T-helper 17 cell (primary cell): Measurements from ENCODE around the gene MAP4K4. TPM values are rescaled to one million over a fixed set of nuclear protein-coding genes. Genes with fewer than 3 reads are reported as not detected.
A peak's percentile ranks its signal among the peaks of the same experiment; 100 is the strongest.

ENCODE experiments used
- ATAC-seq: fragments of 150-1000 bp; cut with Tn5 transposase; 2 replicates; pipeline ENCODE4 v1.10.0; 2021; ENCODE audit warnings: mild to moderate bottlenecking, moderate library complexity
- DNase-seq, 3 donors: peaks; one replicate each; pipeline versions ENCODE4 v3.0.0 to v3.0.0-alpha.2; 2020 to 2021
- H3K9me3 ChIP-seq: one replicate; pipeline ENCODE4 v1.7.0; 2013; ENCODE audit warnings: low read length, mild to moderate bottlenecking; ENCODE audit not compliant: control insufficient read depth, poor library complexity, severe bottlenecking
- H3K27ac Mint-ChIP-seq: one replicate; pipeline ENCODE4 v1.8.0; 2022; ENCODE audit warnings: mild to moderate bottlenecking, moderate library complexity, mixed read lengths
- H3K27me3 Mint-ChIP-seq: one replicate; pipeline ENCODE4 v1.8.0; 2022; ENCODE audit warnings: mixed read lengths
- H3K36me3 Mint-ChIP-seq: one replicate; pipeline ENCODE4 v1.8.0; 2022; ENCODE audit warnings: low read depth, mixed read lengths
- H3K4me1 Mint-ChIP-seq: one replicate; pipeline ENCODE4 v1.8.0; 2022; ENCODE audit warnings: mild to moderate bottlenecking, mixed read lengths
- H3K4me3 Mint-ChIP-seq: one replicate; pipeline ENCODE4 v1.8.0; 2022; ENCODE audit warnings: mild to moderate bottlenecking, moderate library complexity, mixed read lengths
- total RNA-seq, 4 donors: library from RNA in 2 of 4; stranded (reverse) in 2 of 4; gene quantifications; one replicate each; pipeline ENCODE4 v1.2.3 and lab custom pipeline; 2022 to 2026

MAP4K4 gene
- total RNA-seq, 2 donors from 2014 or later = 98.1 to 102 TPM

DNA sequence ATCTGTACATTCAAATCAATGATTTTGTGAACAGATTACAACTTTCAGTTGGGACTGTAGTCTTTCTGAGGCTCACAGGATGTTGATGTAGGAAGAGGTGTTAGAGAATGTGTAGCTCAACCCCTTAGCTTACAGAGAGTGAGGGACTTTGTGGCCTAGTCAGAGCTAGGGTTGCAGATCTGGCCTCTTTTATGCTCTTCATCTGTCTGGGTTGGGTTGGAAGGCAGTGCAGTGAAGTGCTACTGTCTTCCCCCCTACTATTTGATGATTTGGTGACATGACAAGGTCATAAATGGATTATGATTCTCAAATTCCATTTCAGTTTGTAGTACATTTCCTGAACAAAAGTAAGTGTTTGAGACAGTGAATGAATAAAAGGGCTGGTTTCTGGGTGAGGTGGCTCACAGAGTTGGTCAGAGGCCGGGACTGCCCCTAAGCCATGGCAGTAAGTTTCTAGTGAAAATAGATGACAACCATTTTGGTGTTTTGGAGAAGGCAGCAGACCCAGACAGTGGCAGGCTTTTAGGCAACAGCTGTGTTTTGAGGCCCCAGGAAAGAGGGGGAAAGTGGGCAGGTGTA, 21.6 kb downstream of the MAP4K4 start:
- DNase-seq (no peak), ATAC-seq (peak; percentile 72)
- Mint-ChIP-seq H3K4me3 (peak overlapping the region; percentile 81), H3K27me3 (no peaks in the 10 kb centered on the region), H3K27ac (peak overlapping the region; percentile 99), H3K36me3 (no peaks in the 10 kb centered on the region), H3K4me1 (peaks cover 70% of the 10 kb centered on the region)
- H3K9me3 ChIP-seq = no peaks in the 10 kb centered on the region

DNA sequence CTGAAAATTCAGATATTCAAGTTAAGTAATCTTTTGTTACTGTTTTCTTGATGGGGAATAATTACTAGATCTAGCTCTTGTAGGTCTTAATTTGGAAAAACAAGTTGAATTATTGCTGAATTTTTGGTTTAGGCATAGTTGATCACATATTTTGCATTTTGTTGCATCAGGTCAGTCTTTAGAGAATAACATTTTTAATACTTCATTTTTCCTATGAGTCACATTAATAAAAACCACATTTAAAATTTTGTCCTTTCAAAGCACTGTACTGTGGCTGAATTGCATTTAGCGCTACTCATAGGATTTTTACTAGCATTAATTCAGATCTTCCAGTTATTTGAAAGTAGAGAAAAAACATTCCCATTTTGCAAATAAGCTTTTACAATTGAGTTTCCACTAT, 23.2 kb downstream of the MAP4K4 start:
- no peaks in the 10 kb centered on the region for H3K9me3 ChIP-seq
- Mint-ChIP-seq H3K4me3 (no peak overlapping the region), H3K27me3 (no peaks in the 10 kb centered on the region), H3K36me3 (no peaks in the 10 kb centered on the region), H3K4me1 (peaks cover 75% of the 10 kb centered on the region), H3K27ac (peak overlapping the region; percentile 99)
- DNase-seq (no peak), ATAC-seq (no peak)

- DNase-seq = no peak
- ATAC-seq = no peak
- H3K9me3 ChIP-seq = no peaks in the 10 kb centered on the region
- no peaks in the 10 kb centered on the region for H3K27me3 Mint-ChIP-seq
- H3K36me3 Mint-ChIP-seq = no peaks in the 10 kb centered on the region
- H3K4me1 Mint-ChIP-seq = peaks cover 65% of the 10 kb centered on the region
- H3K27ac Mint-ChIP-seq = peak overlapping the region; percentile 63
- H3K4me3 Mint-ChIP-seq = peak overlapping the region; percentile 15
These were observed 25.4 kb downstream of the MAP4K4 start for GRCh38 chr2:101722864-101723263.

DNA sequence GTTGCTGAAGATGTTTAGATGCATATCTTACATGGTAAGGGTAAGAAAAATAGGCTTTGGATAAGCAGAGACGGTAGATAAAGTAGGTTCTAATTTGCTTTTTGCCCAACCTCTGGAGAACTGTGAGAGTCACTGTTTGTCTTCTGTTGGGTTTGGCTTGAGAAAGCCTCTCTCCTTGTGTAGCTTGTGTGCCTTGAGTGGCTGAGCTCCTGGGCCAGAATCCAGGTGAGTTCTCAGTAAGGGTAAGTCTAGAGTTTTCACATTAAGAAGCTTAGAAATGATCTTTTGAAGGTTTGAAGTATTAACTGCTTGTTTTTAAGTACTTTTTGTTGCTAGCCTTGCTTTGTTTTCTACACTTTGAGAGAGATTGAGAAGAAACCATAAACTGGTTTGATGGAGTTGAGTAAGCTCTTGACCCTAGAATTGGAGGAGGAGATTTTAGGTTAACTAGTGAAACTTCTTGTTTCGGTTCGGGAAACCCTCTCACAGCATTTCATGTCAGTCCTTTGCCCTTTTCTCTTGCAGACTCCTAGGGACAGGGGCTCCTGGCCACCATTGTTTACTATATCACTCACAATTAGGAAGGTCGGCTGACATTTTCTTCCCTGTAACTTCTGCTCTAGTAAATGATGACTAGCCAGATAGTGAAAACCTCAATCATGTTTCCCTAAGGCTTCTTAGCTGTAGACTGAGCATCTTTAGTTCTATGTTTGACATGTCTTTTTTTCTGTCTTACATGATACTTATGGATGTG, 26.0 kb downstream of the MAP4K4 start:
- no peak for ATAC-seq
- H3K4me3 Mint-ChIP-seq = peak overlapping the region; percentile 43

GRCh38 chr2:101724125-101724474, 26.6 kb downstream of the MAP4K4 start:
- DNase-seq (no peak), ATAC-seq (no peak)
- Mint-ChIP-seq H3K27ac (peak overlapping the region; percentile 63), H3K4me1 (peaks cover 59% of the 10 kb centered on the region), H3K27me3 (no peaks in the 10 kb centered on the region), H3K36me3 (no peaks in the 10 kb centered on the region), H3K4me3 (peak overlapping the region; percentile 43)
- H3K9me3 ChIP-seq = no peaks in the 10 kb centered on the region

More for the DNA sequence above, 26.0 kb downstream of the MAP4K4 start:
- DNase-seq = no peak
- H3K9me3 ChIP-seq = no peaks in the 10 kb centered on the region
- Mint-ChIP-seq H3K27me3 (no peaks in the 10 kb centered on the region), H3K36me3 (no peaks in the 10 kb centered on the region), H3K4me1 (peaks cover 60% of the 10 kb centered on the region), H3K27ac (peak overlapping the region; percentile 63)

GRCh38 chr2:101725038-101725437, 27.5 kb downstream of the MAP4K4 start:
- H3K9me3 ChIP-seq = no peaks in the 10 kb centered on the region
- DNase-seq (no peak), ATAC-seq (no peak)
- no peaks in the 10 kb centered on the region for H3K36me3 Mint-ChIP-seq
- H3K27me3 Mint-ChIP-seq = no peaks in the 10 kb centered on the region
- peaks cover 60% of the 10 kb centered on the region for H3K4me1 Mint-ChIP-seq
- no peak overlapping the region for H3K4me3 Mint-ChIP-seq
- peak overlapping the region; percentile 72 for H3K27ac Mint-ChIP-seq

- H3K4me3 Mint-ChIP-seq = no peak overlapping the region
- H3K36me3 Mint-ChIP-seq = no peaks in the 10 kb centered on the region
- H3K4me1 Mint-ChIP-seq = peaks cover 62% of the 10 kb centered on the region
- DNase-seq (no peak), ATAC-seq (no peak)
- H3K27ac Mint-ChIP-seq = peak overlapping the region; percentile 49
- H3K9me3 ChIP-seq = no peaks in the 10 kb centered on the region
- no peaks in the 10 kb centered on the region for H3K27me3 Mint-ChIP-seq
These were observed 28.1 kb downstream of the MAP4K4 start for GRCh38 chr2:101725515-101726192.

- H3K4me1 Mint-ChIP-seq = peaks cover 53% of the 10 kb centered on the region
- H3K9me3 ChIP-seq = no peaks in the 10 kb centered on the region
- H3K36me3 Mint-ChIP-seq = no peaks in the 10 kb centered on the region
- H3K4me3 Mint-ChIP-seq = peak overlapping the region; percentile 58
- no peak for ATAC-seq
- H3K27ac Mint-ChIP-seq = peak overlapping the region; percentile 98
- H3K27me3 Mint-ChIP-seq = no peaks in the 10 kb centered on the region
- DNase-seq = no peak
These were observed 31.4 kb downstream of the MAP4K4 start for GRCh38 chr2:101728865-101729264.

GRCh38 chr2:101729521-101730190, 32.1 kb downstream of the MAP4K4 start:
- Mint-ChIP-seq H3K36me3 (no peaks in the 10 kb centered on the region), H3K27ac (peak overlapping the region; percentile 98), H3K4me1 (peaks cover 50% of the 10 kb centered on the region), H3K27me3 (no peaks in the 10 kb centered on the region), H3K4me3 (peak overlapping the region; percentile 84)
- DNase-seq = no peak
- ATAC-seq = peak; percentile 82
- no peaks in the 10 kb centered on the region for H3K9me3 ChIP-seq

DNA sequence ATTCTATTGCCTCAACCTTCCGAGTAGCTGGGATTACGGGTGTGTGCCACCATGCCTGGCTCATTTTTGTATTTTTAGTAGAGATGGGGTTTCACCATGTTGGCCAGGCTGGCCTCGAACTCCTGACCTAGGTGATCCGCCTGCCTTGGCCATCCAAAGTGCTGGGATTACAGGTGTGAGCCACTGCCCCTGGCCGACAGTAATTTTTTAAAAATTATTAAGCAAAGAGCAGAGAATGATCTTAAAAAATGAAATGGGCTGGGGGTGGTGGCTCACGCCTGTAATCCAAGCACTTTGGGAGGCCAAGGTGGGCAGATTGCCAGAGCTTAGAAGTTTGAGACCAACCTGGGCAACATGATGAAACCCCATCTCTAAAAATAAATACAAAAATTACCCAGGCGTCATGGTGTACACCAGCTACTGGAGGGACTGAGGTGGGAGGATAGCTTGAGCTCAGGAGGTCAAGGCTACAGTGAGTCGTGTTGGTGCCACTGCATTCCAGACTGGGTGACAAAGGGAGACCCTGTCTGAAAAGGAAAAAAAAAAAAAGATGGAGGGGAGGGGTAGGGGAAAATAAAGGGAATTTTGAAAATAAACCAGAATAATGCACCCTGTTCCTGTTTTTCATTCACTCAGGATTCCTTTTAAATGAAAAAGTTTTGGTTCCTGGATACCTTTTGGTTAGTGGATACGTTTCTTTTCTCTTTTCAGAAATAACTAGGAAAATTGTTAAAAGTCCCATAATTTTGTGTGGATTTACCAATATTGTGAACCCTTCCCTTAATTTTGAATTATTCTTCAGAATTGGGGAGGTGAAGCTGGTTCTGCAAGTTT, 33.9 kb downstream of the MAP4K4 start:
- no peaks in the 10 kb centered on the region for H3K36me3 Mint-ChIP-seq
- H3K4me3 Mint-ChIP-seq = no peak overlapping the region
- no peaks in the 10 kb centered on the region for H3K9me3 ChIP-seq
- H3K27me3 Mint-ChIP-seq = no peaks in the 10 kb centered on the region
- DNase-seq = no peak
- H3K27ac Mint-ChIP-seq = no peak overlapping the region
- no peak for ATAC-seq
- H3K4me1 Mint-ChIP-seq = peaks cover 51% of the 10 kb centered on the region

DNA sequence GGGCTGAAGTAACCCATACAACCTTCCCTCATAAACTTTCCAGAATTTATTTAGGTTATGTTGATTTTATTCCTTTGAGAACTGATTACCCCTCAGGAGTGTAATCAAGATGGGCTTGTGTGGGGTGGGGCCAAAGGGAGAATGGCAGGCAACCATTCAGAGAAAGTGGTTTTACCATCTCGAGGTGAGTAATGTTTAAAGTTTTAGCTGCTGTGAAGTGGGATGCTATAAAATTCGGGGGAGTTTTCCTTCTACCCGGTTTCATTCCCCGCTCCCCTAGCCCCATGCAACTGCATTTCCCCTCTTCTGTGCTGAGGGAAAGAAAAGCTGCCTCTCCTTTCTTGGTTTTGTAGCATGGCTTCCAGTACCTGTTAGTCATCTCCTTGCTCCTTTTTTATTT, 34.7 kb downstream of the MAP4K4 start:
- ATAC-seq (no peak), DNase-seq (no peak)
- Mint-ChIP-seq H3K4me1 (peaks cover 55% of the 10 kb centered on the region), H3K27me3 (no peaks in the 10 kb centered on the region), H3K36me3 (no peaks in the 10 kb centered on the region), H3K27ac (no peak overlapping the region), H3K4me3 (no peak overlapping the region)
- H3K9me3 ChIP-seq = no peaks in the 10 kb centered on the region

DNA sequence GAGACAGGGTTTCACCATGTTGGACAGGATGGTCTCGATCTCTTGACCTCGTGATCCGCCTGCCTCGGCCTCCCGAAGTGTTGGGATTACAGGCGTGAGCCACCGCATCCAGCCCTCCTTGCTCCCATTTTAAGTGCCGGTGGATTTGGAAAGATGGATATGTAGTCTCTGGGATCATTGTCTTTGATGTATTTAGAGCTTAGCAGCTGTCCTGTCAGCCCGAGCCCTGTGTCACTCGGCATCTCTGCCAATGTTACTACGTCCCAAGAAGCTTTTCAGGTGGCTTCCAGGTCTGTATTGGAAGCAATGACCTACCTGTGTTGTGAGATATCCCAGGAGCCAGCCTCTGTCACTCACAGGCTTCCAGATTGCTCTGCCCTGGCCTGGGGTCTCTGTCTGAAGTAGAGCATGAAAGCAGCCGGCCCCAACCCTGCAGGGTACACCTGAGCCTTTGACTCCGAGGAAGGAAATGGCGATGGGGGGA, 35.3 kb downstream of the MAP4K4 start:
- Mint-ChIP-seq H3K36me3 (no peaks in the 10 kb centered on the region), H3K27me3 (no peaks in the 10 kb centered on the region), H3K4me3 (no peak overlapping the region), H3K4me1 (peaks cover 59% of the 10 kb centered on the region), H3K27ac (peak overlapping the region; percentile 49)
- ATAC-seq (no peak), DNase-seq (no peak)
- no peaks in the 10 kb centered on the region for H3K9me3 ChIP-seq
